Stimulated activated CD4-positive, alpha-beta T cell treated with anti-CD3 and anti-CD28 coated beads, Interleukin-1b, Interleukin-23, amount 100 ng/mL, for 24 hours (primary cell): ENCODE results near the gene PRF1.

Experiments
- DNase-seq, 4 experiments: peaks; one replicate each; pipeline ENCODE4 v3.0.0-alpha.2; 2020; ENCODE audit warnings: low read depth in 4 of 4, low spot score in 1 of 4

The PRF1 gene

GRCh38 chr10:70561070-70561469 is 41.5 kb downstream of the PRF1 start:
- DNase-seq: no peak

GRCh38 chr10:70560511-70560941 is 42.0 kb downstream of the PRF1 start:
- DNase-seq: no peak

GRCh38 chr10:70559861-70560260 is 42.7 kb downstream of the PRF1 start:
- no peak for DNase-seq

- peak; percentile 24 to 58 (median 52) for DNase-seq
Observed at GRCh38 chr10:70558871-70559810, 43.4 kb downstream of the PRF1 start.

GRCh38 chr10:70558295-70558694 is 44.2 kb downstream of the PRF1 start:
- no peak for DNase-seq

GRCh38 chr10:70557876-70558275 is 44.7 kb downstream of the PRF1 start:
- no peak for DNase-seq

GRCh38 chr10:70557086-70557845 is 45.3 kb downstream of the PRF1 start:
- no peak for DNase-seq

- no peak for DNase-seq
Observed at GRCh38 chr10:70555371-70555770, 47.2 kb downstream of the PRF1 start.

- DNase-seq: no peak
Observed at GRCh38 chr10:70552586-70552985, 50.0 kb downstream of the PRF1 start.

GRCh38 chr10:70551971-70552422 is 50.5 kb downstream of the PRF1 start:
- DNase-seq: no peak

GRCh38 chr10:70551466-70551865 is 51.1 kb downstream of the PRF1 start:
- DNase-seq: no peak

GRCh38 chr10:70550459-70550858 is 52.1 kb downstream of the PRF1 start:
- DNase-seq: no peak

- DNase-seq: peak; percentile 39 to 52 (median 44)
Observed at GRCh38 chr10:70549962-70550458, 52.5 kb downstream of the PRF1 start.

GRCh38 chr10:70549351-70549961 is 53.1 kb downstream of the PRF1 start:
- no peak for DNase-seq
